HEK293 (cell line): Measurements from ENCODE around the gene CD48.

ENCODE experiments used
- CTCF ChIA-PET: fragments of 350-600 bp; formaldehyde crosslinking; extraction: SDS; loops from one replicate; lab custom pipeline; 2021; ENCODE audit warnings: antibody characterized with exemption; lab: Yijun Ruan, JAX
- POLR2A ChIA-PET: fragments of 300-600 bp; formaldehyde crosslinking; extraction: SDS; loops from one replicate; lab custom pipeline; 2020; ENCODE audit warnings: antibody characterized with exemption, inconsistent platforms; lab: Yijun Ruan, JAX
- H3K27ac ChIP-seq: fragments of 200-500 bp; sonication (Bioruptor generic); 2 replicates; pipeline ENCODE4 v1.5.1; 2014; ENCODE audit warnings: low read depth, low read length, control low read depth, inconsistent platforms; ENCODE audit errors: extremely low read depth
- H3K36me3 ChIP-seq, 2 experiments: fragments of 200-500 bp in 1 of 2; sonication (Bioruptor generic) in 1 of 2; 1 replicate in 1 of 2; 2 replicates in 1 of 2; pipeline ENCODE4 v1.5.1; 2014 to 2017; ENCODE audit warnings: inconsistent platforms in 2 of 2, low read length in 2 of 2; ENCODE audit not compliant: control insufficient read depth in 2 of 2, insufficient read depth in 1 of 2
- H3K4me1 ChIP-seq: fragments of 200-500 bp; sonication (Bioruptor generic); 2 replicates; pipeline ENCODE4 v1.5.1; 2014; ENCODE audit warnings: mild to moderate bottlenecking, low read length, inconsistent platforms; ENCODE audit not compliant: control insufficient read depth, insufficient read depth
- H3K4me3 ChIP-seq: 2 replicates; pipeline ENCODE4 v1.5.1; 2011; ENCODE audit warnings: low read depth, mild to moderate bottlenecking, control low read depth, low read length, moderate library complexity
- H3K9me3 ChIP-seq: fragments of 200-500 bp; sonication (Bioruptor generic); 2 replicates; pipeline ENCODE4 v1.5.1; 2014; ENCODE audit warnings: low read depth, low read length, inconsistent platforms; ENCODE audit not compliant: control insufficient read depth, insufficient read depth
- AEBP2 ChIP-seq: fragments of 450-650 bp; formaldehyde crosslinking; IDR thresholded peaks from 2 replicates; pipeline ENCODE4 v1.5.1; 2016; ENCODE audit warnings: missing biosample characterization, missing genetic modification characterization, borderline replicate concordance
- EGR2 ChIP-seq: fragments of 450-650 bp; formaldehyde crosslinking; IDR thresholded peaks from 2 replicates; pipeline ENCODE4 v1.5.1; 2016; ENCODE audit warnings: low read depth, missing biosample characterization, missing genetic modification characterization
- HOXA7 ChIP-seq: sonication (generic); formaldehyde crosslinking; IDR thresholded peaks from 2 replicates; pipeline ENCODE4 v1.8.1; 2022; ENCODE audit warnings: missing genetic modification reagents, borderline replicate concordance
- TSHZ1 ChIP-seq: fragments of 450-650 bp; formaldehyde crosslinking; IDR thresholded peaks from 2 replicates; pipeline ENCODE4 v1.5.1; 2016; ENCODE audit warnings: missing biosample characterization, missing genetic modification characterization, borderline replicate concordance
- YY2 ChIP-seq: fragments of 450-650 bp; formaldehyde crosslinking; IDR thresholded peaks from 2 replicates; pipeline ENCODE4 v1.5.1; 2016; ENCODE audit warnings: missing biosample characterization, missing genetic modification characterization
- ZBTB8A ChIP-seq: fragments of 450-650 bp; formaldehyde crosslinking; IDR thresholded peaks from 2 replicates; pipeline ENCODE4 v1.5.1; 2016; ENCODE audit warnings: missing biosample characterization, missing genetic modification characterization
- ZFHX2 ChIP-seq: fragments of 450-650 bp; formaldehyde crosslinking; conservative IDR thresholded peaks from 2 replicates; pipeline ENCODE4 v1.5.1; 2016; ENCODE audit warnings: missing biosample characterization, missing genetic modification characterization
- ZNF121 ChIP-seq: fragments of 450-650 bp; formaldehyde crosslinking; IDR thresholded peaks from 2 replicates; pipeline ENCODE4 v1.5.1; 2016; ENCODE audit warnings: missing biosample characterization, missing genetic modification characterization
- ZNF174 ChIP-seq: fragments of 450-650 bp; formaldehyde crosslinking; IDR thresholded peaks from 2 replicates; pipeline ENCODE4 v1.5.0; 2017; ENCODE audit warnings: missing biosample characterization, mild to moderate bottlenecking, missing genetic modification characterization
- ZNF292 ChIP-seq: fragments of 450-650 bp; formaldehyde crosslinking; IDR thresholded peaks from 2 replicates; pipeline ENCODE4 v1.5.1; 2016; ENCODE audit warnings: low read depth, missing biosample characterization, missing genetic modification characterization, borderline replicate concordance
- ZNF654 ChIP-seq: fragments of 450-650 bp; formaldehyde crosslinking; IDR thresholded peaks from 2 replicates; pipeline ENCODE4 v1.5.1; 2016; ENCODE audit warnings: low read depth, missing biosample characterization, missing genetic modification characterization
- ZSCAN18 ChIP-seq: fragments of 450-650 bp; formaldehyde crosslinking; IDR thresholded peaks from 2 replicates; pipeline ENCODE4 v1.5.1; 2016; ENCODE audit warnings: missing biosample characterization, missing genetic modification characterization
- ZXDB ChIP-seq: fragments of 450-650 bp; formaldehyde crosslinking; IDR thresholded peaks from 2 replicates; pipeline ENCODE4 v1.5.1; 2016; ENCODE audit warnings: missing biosample characterization, missing genetic modification characterization

The CD48 gene

GRCh38 chr1:160634543-160635491, 76.8 kb downstream of the CD48 start:
- POLR2A ChIA-PET: no interaction called here
- no peak overlapping the region for H3K27ac ChIP-seq
- CTCF ChIA-PET: interaction anchor here (0.5 to 0.6 kb wide), 2 partner anchors 17 to 592 kb away, joined by 3 to 4 read pairs; no protein-coding TSS in a partner anchor
- TF ChIP-seq ZFHX2 (peak; percentile 54), ZSCAN18 (tag by site-specific recombination) (no peak), YY2 (no peak), EGR2 (tag by site-specific recombination) (peak; percentile 46; the same call in 1 of the 2 replicates)
- TF ChIP-seq, all 188 proteins: peak for 2
- Histone ChIP-seq H3K9me3 (no peaks in the 10 kb centered on the region), H3K36me3 (no peaks in the 10 kb centered on the region), H3K4me3 (no peak overlapping the region), H3K4me1 (no peaks in the 10 kb centered on the region)

GRCh38 chr1:160633330-160633903, 78.2 kb downstream of the CD48 start:
- CTCF ChIA-PET: no interaction called here
- POLR2A ChIA-PET: no interaction called here
- no peaks in the 10 kb centered on the region for H3K4me1 ChIP-seq
- no peak overlapping the region for H3K27ac ChIP-seq
- no peaks in the 10 kb centered on the region for H3K9me3 ChIP-seq
- TF ChIP-seq ZNF174: no peak
- TF ChIP-seq ZNF654 (tag by site-specific recombination): no peak
- TF ChIP-seq ZXDB: no peak
- no peaks in the 10 kb centered on the region for H3K36me3 ChIP-seq
- H3K4me3 ChIP-seq: no peak overlapping the region

- no peaks in the 10 kb centered on the region for H3K36me3 ChIP-seq
- no peak overlapping the region for H3K4me3 ChIP-seq
- CTCF ChIA-PET: interaction anchor here (0.7 to 1.7 kb wide), 3 partner anchors 13 to 526 kb away, joined by 3 to 6 read pairs (median 3); no protein-coding TSS in a partner anchor
- H3K27ac ChIP-seq: no peak overlapping the region
- H3K4me1 ChIP-seq: no peaks in the 10 kb centered on the region
- no peak for TF ChIP-seq ZBTB8A (tag by site-specific recombination)
- TF ChIP-seq ZNF121: no peak
- TF ChIP-seq HOXA7: no peak
- no peak for TF ChIP-seq AEBP2
- no peak for TF ChIP-seq ZNF292 (tag by site-specific recombination)
- TF ChIP-seq TSHZ1 (tag by site-specific recombination): no peak
- POLR2A ChIA-PET: no interaction called here
- H3K9me3 ChIP-seq: no peaks in the 10 kb centered on the region
Measured at GRCh38 chr1:160631983-160632625, 79.5 kb downstream of the CD48 start.
